Neutrophil (primary cell): ENCODE measurements around the gene RAD51B.

Experiments used
- H3K27ac ChIP-seq: fragments of 200-600 bp; sonication (generic); 2 replicates; pipeline ENCODE4 v1.5.1; 2016; ENCODE audit warnings: mild to moderate bottlenecking, moderate library complexity
- H3K27me3 ChIP-seq: fragments of 200-600 bp; sonication (generic); 2 replicates; pipeline ENCODE4 v1.6.0; 2016; ENCODE audit warnings: mild to moderate bottlenecking
- H3K36me3 ChIP-seq: fragments of 200-600 bp; sonication (generic); 2 replicates; pipeline ENCODE4 v1.5.1; 2017
- H3K4me1 ChIP-seq, 2 experiments: fragments of 200-600 bp in 1 of 2; sonication (generic) in 1 of 2; 1 replicate in 1 of 2; 2 replicates in 1 of 2; pipeline versions ENCODE4 v1.5.1 to v1.6.1; 2013 to 2016; ENCODE audit warnings: low read depth in 1 of 2, low read length in 1 of 2, mild to moderate bottlenecking in 1 of 2, moderate library complexity in 1 of 2; ENCODE audit not compliant: control insufficient read depth in 1 of 2, insufficient read depth in 1 of 2
- H3K4me3 ChIP-seq, 2 experiments: fragments of 200-600 bp in 1 of 2; sonication (generic) in 1 of 2; 1 replicate in 1 of 2; 2 replicates in 1 of 2; pipeline ENCODE4 v1.5.1; 2013 to 2016; ENCODE audit warnings: low read depth in 1 of 2, low read length in 1 of 2, mild to moderate bottlenecking in 1 of 2, moderate library complexity in 1 of 2
- H3K9me3 ChIP-seq: fragments of 200-600 bp; sonication (generic); 2 replicates; pipeline ENCODE4 v1.5.1; 2016
- TF ChIP-seq, protein P1 (sequence below): fragments of 200-600 bp; sonication (generic); IDR thresholded peaks from 2 replicates; pipeline ENCODE4 v1.5.1; 2016; ENCODE audit warnings: antibody characterized with exemption

Gene RAD51B

DNA sequence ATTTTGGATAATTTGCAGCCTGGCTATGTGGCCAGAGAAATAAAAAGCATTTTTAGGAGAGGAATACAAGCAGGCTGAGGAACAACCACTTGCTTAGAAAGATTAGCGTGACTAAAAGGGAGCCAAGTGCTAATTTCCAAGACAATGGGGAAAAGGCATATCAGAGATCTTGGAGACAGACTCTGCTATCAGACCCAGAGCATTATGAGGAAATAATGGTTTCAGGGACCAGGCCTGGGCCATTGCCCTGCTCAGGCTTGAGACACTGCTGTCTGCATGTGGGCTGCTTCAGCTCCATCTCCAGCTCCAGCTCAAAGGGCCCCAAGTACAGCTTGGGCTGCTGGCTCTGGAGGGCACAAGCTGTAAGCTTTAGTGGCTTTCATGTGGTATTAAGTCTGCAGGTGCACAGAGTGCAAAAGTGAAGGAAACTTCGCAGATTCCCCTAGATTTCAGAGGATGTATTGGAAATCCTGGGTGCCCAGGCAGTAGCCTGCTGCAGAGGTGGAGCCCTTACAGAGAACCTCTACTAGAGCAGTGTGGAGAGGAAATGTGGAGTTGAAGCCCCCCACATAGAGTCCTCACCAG lies 524.0 kb downstream of the RAD51B start:
- H3K4me3 ChIP-seq: no peak overlapping the region
- no peaks in the 10 kb centered on the region for H3K27me3 ChIP-seq
- no peaks in the 10 kb centered on the region for H3K4me1 ChIP-seq
- H3K9me3 ChIP-seq: no peaks in the 10 kb centered on the region
- TF ChIP-seq, protein P1, sequence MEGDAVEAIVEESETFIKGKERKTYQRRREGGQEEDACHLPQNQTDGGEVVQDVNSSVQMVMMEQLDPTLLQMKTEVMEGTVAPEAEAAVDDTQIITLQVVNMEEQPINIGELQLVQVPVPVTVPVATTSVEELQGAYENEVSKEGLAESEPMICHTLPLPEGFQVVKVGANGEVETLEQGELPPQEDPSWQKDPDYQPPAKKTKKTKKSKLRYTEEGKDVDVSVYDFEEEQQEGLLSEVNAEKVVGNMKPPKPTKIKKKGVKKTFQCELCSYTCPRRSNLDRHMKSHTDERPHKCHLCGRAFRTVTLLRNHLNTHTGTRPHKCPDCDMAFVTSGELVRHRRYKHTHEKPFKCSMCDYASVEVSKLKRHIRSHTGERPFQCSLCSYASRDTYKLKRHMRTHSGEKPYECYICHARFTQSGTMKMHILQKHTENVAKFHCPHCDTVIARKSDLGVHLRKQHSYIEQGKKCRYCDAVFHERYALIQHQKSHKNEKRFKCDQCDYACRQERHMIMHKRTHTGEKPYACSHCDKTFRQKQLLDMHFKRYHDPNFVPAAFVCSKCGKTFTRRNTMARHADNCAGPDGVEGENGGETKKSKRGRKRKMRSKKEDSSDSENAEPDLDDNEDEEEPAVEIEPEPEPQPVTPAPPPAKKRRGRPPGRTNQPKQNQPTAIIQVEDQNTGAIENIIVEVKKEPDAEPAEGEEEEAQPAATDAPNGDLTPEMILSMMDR: no peak
- no peak overlapping the region for H3K27ac ChIP-seq
- H3K36me3 ChIP-seq: no peaks in the 10 kb centered on the region

DNA sequence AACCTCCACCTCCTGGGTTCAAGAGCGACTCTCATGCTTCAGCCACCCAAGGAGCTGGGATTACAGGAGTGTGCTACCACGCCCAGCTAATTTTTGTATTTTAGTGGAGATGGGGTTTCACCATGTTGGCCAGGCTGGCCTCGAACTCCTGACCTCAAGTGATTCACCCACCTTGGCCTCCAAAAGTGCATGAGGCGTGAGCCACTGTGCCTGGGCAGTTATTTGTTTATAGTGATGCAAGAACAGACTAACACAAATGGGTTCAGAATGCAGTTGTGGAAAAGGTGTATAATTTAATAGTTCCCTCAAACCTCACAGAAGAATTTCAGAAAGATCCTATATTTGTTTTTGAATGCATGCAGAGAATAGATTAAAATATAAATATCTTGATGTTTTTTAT lies 526.2 kb downstream of the RAD51B start:
- no peaks in the 10 kb centered on the region for H3K36me3 ChIP-seq
- H3K4me3 ChIP-seq: no peak overlapping the region
- H3K9me3 ChIP-seq: no peaks in the 10 kb centered on the region
- no peaks in the 10 kb centered on the region for H3K27me3 ChIP-seq
- no peaks in the 10 kb centered on the region for H3K4me1 ChIP-seq
- no peak overlapping the region for H3K27ac ChIP-seq
- TF ChIP-seq, protein P1: no peak

DNA sequence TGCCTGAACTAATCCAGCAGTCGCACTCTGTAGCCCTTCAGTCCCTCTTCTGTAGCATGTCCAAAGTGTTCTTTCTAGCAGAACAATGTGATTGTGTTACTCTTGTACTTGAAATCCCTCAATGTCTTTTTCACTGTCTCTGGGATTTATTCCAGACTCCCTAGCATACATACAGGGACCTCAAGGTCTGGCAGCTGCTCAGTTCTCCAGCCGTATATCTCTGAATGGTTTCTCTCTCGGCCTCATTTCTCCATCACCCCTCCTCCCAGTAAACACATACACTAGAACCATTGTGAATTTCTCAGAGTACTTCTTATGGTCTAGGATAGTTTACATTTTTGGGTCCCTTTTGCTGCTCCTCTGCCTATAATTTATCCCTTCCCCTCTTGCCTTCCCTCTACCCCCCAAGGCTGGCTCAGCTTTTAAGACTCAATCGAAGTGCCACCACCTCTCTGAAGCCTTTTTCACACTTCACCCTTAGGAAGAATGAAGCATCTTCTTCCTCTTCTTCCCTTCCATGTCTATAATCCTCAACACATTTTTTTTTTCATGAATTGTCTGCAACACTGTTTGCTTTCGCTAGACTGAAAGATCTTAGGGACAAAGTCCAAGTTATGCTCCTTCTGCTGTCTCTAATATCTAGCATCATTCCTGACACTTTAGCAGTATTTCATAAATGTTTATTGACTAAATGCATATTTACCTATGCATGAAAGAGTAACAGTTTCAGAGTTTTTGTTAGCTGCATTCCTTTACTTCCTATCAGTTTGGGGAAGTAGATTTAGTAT lies 527.2 kb downstream of the RAD51B start:
- TF ChIP-seq, protein P1: no peak
- Histone ChIP-seq H3K27ac (no peak overlapping the region), H3K4me3 (no peak overlapping the region)

DNA sequence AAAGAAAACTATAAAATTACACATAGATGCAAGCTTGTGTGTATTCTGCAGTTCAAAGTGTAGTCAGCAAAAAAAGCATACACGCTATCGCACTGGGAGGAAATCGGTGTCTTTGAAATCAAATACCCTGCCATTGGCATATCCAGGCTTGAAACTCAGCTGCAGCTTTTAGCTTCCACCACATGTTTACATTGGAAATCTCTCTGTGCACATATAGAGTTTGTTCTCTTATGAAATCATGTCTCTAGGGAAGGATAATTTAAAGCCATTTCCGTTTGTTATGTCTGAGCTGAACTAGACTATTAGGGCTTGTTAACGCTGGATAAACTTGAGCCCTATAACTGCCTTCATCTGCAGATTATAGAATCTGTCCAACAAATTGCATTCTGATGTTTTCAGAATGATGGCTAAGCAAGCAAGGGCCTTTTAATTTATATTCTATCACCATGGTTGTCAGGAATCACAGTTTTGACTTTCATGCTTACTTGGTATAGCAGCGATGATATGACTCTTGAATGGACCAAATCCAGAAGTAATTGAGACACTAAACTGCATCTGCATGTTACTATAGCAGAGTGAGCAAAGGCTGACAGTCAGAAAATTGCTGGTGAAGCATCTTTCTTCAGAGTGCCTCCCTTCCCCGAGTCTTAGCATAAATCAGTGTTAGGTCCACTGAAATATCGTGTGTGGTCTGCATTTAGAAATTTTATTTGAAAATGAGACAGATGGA lies 530.5 kb downstream of the RAD51B start:
- H3K36me3 ChIP-seq: no peaks in the 10 kb centered on the region
- no peak overlapping the region for H3K4me3 ChIP-seq
- no peaks in the 10 kb centered on the region for H3K27me3 ChIP-seq
- no peaks in the 10 kb centered on the region for H3K9me3 ChIP-seq
- TF ChIP-seq, protein P1: no peak
- H3K4me1 ChIP-seq: no peaks in the 10 kb centered on the region
- H3K27ac ChIP-seq: no peak overlapping the region

More for the DNA sequence above, 527.2 kb downstream of the RAD51B start:
- Histone ChIP-seq H3K36me3 (no peaks in the 10 kb centered on the region), H3K4me1 (no peaks in the 10 kb centered on the region), H3K27me3 (no peaks in the 10 kb centered on the region), H3K9me3 (no peaks in the 10 kb centered on the region)

DNA sequence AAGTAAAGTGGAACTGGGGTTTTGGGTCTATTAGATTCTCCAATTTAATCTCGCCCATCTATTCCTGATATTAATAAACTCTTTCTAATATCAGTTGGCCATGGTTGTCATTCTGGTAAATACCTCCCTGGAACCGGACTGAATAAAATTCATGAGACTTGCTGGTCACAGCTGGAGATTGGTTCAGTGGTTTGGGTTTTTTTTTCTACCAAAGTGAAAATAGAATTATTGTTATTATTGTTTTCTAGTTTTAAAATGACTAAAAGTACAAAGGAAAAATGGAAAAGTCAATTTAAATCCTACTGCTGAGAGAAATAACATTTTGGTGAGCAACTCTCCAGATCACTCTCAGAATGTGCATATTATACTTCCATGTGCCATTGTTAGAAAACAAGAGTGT lies 535.8 kb downstream of the RAD51B start:
- H3K36me3 ChIP-seq: no peaks in the 10 kb centered on the region
- H3K4me3 ChIP-seq: no peak overlapping the region
- TF ChIP-seq, protein P1: no peak
- H3K9me3 ChIP-seq: no peaks in the 10 kb centered on the region
- no peak overlapping the region for H3K27ac ChIP-seq
- H3K4me1 ChIP-seq: peaks cover 8 to 21% of the 10 kb centered on the region in 2 experiments
- H3K27me3 ChIP-seq: no peaks in the 10 kb centered on the region
